K562 (cell line): ENCODE results near the gene RIC3.

Experiments
- KDM4B ChIP-seq, 2 experiments: fragments of 450-650 bp in 1 of 2; sonication (generic) in 1 of 2; IDR thresholded peaks; 2 replicates each; pipeline ENCODE4 v1.6.1; 2016 to 2017; ENCODE audit warnings: borderline replicate concordance in 2 of 2, antibody characterized with exemption in 1 of 2, low read depth in 1 of 2, mild to moderate bottlenecking in 1 of 2
- MAZ ChIP-seq, 2 experiments: fragments of 450-650 bp in 1 of 2; sonication (generic) in 1 of 2; formaldehyde crosslinking; IDR thresholded peaks in 1 of 2; conservative IDR thresholded peaks in 1 of 2; 2 replicates each; pipeline versions ENCODE4 v1.4.0 to v1.5.0; 2020; ENCODE audit warnings: mild to moderate bottlenecking in 1 of 2, missing genetic modification reagents in 1 of 2
- RAD51 ChIP-seq: fragments of 450-650 bp; IDR thresholded peaks from 2 replicates; pipeline ENCODE4 v1.7.1; 2016; ENCODE audit warnings: low read depth, mild to moderate bottlenecking, borderline replicate concordance
- ZBTB17 ChIP-seq: fragments of 450-650 bp; formaldehyde crosslinking; IDR thresholded peaks from 2 replicates; pipeline ENCODE4 v1.4.0; 2020; ENCODE audit warnings: mild to moderate bottlenecking
- TF ChIP-seq, protein P1 (sequence below): fragments of 250-450 bp; sonication (Bioruptor Pico); IDR thresholded peaks from 2 replicates; pipeline ENCODE4 v1.8.0; 2021; ENCODE audit warnings: mild to moderate bottlenecking, moderate library complexity
- TF ChIP-seq, protein P2 (sequence below): fragments of 250-450 bp; sonication (Bioruptor Pico); IDR thresholded peaks from 2 replicates; pipeline ENCODE4 v1.4.0; 2020; ENCODE audit warnings: mild to moderate bottlenecking, moderate library complexity
- TF ChIP-seq, protein P3 (sequence below): fragments of 450-650 bp; IDR thresholded peaks from 2 replicates; pipeline ENCODE4 v1.6.1; 2016; ENCODE audit warnings: missing biosample characterization, missing genetic modification characterization
- TF ChIP-seq, protein P4 (sequence below), 3 experiments: IDR thresholded peaks in 2 of 3; conservative IDR thresholded peaks in 1 of 3; 2 replicates each; pipeline ENCODE4 v1.5.1; 2011 to 2012; ENCODE audit warnings: low read length in 3 of 3, mild to moderate bottlenecking in 3 of 3, control low read depth in 2 of 3, improper control_type of control experiment in 1 of 3, inconsistent platforms in 1 of 3, low read depth in 1 of 3, mixed read lengths in 1 of 3, moderate library complexity in 1 of 3; ENCODE audit not compliant: insufficient read depth in 2 of 3

DNA sequence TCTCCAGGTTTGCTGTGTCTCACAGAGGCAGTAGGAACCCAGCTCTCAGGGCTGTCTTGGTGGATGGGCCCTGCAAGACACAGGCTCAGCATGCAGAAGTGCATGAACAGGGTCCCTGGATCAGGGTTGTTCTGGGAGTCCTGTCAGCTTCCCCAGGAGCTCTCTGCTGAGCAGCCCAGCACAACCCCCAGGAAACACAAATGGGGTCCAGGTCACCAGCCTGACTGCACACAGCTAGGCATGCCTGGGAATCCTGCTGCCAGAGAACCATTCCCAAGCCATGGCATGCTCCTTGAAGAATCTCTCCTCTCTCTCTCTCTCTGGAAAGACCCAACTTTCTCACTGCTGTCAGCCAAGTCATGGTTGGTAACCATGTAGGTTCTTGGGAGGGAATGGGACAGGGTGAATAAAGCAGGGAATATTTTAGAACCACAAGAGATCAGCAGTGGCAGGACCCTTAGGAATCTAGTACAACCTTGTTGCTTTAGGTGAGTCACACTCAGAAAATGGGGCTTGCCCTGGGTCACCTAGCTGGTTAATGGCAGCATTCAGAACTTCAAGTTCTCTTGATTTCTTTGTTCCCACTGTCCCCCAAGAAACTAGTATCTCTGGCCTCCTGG is 66.4 kb downstream of the RIC3 start:
- TF ChIP-seq, protein P1, sequence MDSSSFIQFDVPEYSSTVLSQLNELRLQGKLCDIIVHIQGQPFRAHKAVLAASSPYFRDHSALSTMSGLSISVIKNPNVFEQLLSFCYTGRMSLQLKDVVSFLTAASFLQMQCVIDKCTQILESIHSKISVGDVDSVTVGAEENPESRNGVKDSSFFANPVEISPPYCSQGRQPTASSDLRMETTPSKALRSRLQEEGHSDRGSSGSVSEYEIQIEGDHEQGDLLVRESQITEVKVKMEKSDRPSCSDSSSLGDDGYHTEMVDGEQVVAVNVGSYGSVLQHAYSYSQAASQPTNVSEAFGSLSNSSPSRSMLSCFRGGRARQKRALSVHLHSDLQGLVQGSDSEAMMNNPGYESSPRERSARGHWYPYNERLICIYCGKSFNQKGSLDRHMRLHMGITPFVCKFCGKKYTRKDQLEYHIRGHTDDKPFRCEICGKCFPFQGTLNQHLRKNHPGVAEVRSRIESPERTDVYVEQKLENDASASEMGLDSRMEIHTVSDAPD (CRISPR knock-in tag): no peak
- TF ChIP-seq, protein P2, sequence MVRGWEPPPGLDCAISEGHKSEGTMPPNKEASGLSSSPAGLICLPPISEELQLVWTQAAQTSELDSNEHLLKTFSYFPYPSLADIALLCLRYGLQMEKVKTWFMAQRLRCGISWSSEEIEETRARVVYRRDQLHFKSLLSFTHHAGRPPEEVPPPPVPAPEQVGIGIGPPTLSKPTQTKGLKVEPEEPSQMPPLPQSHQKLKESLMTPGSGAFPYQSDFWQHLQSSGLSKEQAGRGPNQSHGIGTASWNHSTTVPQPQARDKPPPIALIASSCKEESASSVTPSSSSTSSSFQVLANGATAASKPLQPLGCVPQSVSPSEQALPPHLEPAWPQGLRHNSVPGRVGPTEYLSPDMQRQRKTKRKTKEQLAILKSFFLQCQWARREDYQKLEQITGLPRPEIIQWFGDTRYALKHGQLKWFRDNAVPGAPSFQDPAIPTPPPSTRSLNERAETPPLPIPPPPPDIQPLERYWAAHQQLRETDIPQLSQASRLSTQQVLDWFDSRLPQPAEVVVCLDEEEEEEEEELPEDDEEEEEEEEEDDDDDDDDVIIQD (CRISPR knock-in tag): no peak
- TF ChIP-seq RAD51 (no peak), MAZ (CRISPR knock-in tag; conservative IDR thresholded peaks at IDR 0.05 in 1 of 2, IDR thresholded peaks at IDR 0.05 in 1 of 2) (no peak), KDM4B (IDR thresholded peaks at IDR 0.05; ENCODE audit: borderline replicate concordance in 2 of 2, low read depth in 1 of 2) (no peak), ZBTB17 (CRISPR knock-in tag) (no peak)
- TF ChIP-seq, protein P3, sequence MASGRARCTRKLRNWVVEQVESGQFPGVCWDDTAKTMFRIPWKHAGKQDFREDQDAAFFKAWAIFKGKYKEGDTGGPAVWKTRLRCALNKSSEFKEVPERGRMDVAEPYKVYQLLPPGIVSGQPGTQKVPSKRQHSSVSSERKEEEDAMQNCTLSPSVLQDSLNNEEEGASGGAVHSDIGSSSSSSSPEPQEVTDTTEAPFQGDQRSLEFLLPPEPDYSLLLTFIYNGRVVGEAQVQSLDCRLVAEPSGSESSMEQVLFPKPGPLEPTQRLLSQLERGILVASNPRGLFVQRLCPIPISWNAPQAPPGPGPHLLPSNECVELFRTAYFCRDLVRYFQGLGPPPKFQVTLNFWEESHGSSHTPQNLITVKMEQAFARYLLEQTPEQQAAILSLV: no peak
- TF ChIP-seq, protein P4, sequence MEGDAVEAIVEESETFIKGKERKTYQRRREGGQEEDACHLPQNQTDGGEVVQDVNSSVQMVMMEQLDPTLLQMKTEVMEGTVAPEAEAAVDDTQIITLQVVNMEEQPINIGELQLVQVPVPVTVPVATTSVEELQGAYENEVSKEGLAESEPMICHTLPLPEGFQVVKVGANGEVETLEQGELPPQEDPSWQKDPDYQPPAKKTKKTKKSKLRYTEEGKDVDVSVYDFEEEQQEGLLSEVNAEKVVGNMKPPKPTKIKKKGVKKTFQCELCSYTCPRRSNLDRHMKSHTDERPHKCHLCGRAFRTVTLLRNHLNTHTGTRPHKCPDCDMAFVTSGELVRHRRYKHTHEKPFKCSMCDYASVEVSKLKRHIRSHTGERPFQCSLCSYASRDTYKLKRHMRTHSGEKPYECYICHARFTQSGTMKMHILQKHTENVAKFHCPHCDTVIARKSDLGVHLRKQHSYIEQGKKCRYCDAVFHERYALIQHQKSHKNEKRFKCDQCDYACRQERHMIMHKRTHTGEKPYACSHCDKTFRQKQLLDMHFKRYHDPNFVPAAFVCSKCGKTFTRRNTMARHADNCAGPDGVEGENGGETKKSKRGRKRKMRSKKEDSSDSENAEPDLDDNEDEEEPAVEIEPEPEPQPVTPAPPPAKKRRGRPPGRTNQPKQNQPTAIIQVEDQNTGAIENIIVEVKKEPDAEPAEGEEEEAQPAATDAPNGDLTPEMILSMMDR (IDR thresholded peaks at IDR 0.05 in 2 of 3, conservative IDR thresholded peaks at IDR 0.05 in 1 of 3; ENCODE audit: insufficient read depth in 2 of 3, low read depth in 1 of 3, low read length in 3 of 3): no peak
